ENCODE measurements around the gene PFKM. TPM values are rescaled to one million over a fixed set of nuclear protein-coding genes. Genes with fewer than 3 reads are reported as not detected.

PFKM gene
- total RNA-seq, 1 experiment from 2014 or later, result 92.4 TPM

DNA sequence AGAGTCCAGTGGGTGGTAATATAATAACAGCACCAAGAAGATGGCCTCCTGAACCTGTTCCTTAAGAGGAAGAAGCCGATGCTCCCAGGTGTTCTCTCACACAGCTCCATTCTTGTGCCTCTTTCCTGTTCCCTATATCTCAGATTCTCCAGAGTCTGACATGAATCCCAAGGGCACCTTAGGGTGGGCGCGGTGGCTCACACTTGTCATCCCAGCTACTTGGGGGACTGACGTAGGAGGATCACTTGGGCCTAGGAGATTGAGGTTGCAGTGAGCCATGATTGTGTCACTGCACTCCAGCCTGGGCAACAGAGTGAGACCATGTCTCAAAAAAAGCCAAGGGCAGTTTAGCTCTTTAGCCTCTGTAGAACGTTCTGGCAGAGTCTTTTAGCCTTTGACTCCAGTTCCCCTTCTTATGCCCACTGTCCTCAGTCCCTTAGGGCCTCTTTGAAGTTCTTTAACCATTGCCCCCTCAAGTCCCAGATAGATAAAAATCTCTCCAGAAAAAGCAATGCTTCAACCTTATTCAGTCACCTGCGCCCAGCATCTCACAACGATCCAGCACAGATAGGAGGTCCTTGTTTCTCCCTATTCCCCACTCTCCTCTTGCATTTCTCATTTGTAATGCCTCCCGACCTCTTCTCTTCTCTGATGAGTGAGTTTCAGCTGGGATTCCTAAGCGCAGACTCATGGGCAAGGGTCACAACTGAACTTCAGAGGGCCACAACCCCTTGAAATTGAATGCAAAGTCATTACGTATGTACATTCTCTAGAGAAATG lies 68.9 kb downstream of the PFKM start:
- peaks cover 94% of the 10 kb centered on the region for H3K27me3 Mint-ChIP-seq (ENCODE audit: low read depth)
- no peak overlapping the region for H2AFZ ChIP-seq (ENCODE audit: low read length)
- TF ChIP-seq, protein P1, sequence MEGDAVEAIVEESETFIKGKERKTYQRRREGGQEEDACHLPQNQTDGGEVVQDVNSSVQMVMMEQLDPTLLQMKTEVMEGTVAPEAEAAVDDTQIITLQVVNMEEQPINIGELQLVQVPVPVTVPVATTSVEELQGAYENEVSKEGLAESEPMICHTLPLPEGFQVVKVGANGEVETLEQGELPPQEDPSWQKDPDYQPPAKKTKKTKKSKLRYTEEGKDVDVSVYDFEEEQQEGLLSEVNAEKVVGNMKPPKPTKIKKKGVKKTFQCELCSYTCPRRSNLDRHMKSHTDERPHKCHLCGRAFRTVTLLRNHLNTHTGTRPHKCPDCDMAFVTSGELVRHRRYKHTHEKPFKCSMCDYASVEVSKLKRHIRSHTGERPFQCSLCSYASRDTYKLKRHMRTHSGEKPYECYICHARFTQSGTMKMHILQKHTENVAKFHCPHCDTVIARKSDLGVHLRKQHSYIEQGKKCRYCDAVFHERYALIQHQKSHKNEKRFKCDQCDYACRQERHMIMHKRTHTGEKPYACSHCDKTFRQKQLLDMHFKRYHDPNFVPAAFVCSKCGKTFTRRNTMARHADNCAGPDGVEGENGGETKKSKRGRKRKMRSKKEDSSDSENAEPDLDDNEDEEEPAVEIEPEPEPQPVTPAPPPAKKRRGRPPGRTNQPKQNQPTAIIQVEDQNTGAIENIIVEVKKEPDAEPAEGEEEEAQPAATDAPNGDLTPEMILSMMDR (conservative IDR thresholded peaks at IDR 0.05), result no peak
- no peaks in the 10 kb centered on the region; a peak in 1 of 5 replicates for H3K9me3 Mint-ChIP-seq
- H2BK12ac ChIP-seq (ENCODE audit: insufficient read length, low read depth, low read length), result no peak overlapping the region
- no peak overlapping the region for H4K5ac ChIP-seq (ENCODE audit: insufficient read length, low read depth, low read length)
- no peak overlapping the region for H3K23ac ChIP-seq (ENCODE audit: insufficient read length, low read depth, low read length)
- WGBS (ENCODE audit: extremely low coverage, insufficient read length, low lambda C conversion rate), result no CpG with 5 or more reads among the region's 10 CpGs
- H2BK20ac ChIP-seq (ENCODE audit: low read depth, low read length, poor library complexity, severe bottlenecking), result no peak overlapping the region
- H2BK120ac ChIP-seq (ENCODE audit: low read depth, low read length, poor library complexity, severe bottlenecking), result no peak overlapping the region
- peaks cover 20 to 24% of the 10 kb centered on the region in 2 experiments for H3K4me1 Mint-ChIP-seq
- H3K79me2 ChIP-seq (ENCODE audit: insufficient read depth, low read length), result no peaks in the 10 kb centered on the region
- peaks cover 14% of the 10 kb centered on the region for H3K23me2 ChIP-seq (ENCODE audit: insufficient read length, low read depth, low read length, poor library complexity, severe bottlenecking)
- no peak overlapping the region for H3K4me2 ChIP-seq (ENCODE audit: insufficient read depth, insufficient read length, low read length)
- no peak overlapping the region for H3K4ac ChIP-seq (ENCODE audit: low read depth, low read length)
- no peaks in the 10 kb centered on the region for H3K4me1 ChIP-seq (ENCODE audit: insufficient read depth, low read length)
- H3T11ph ChIP-seq (ENCODE audit: low read length), result no peak overlapping the region
- no peak overlapping the region for H4K8ac ChIP-seq (replicated peaks; ENCODE audit: insufficient read length, low read depth, low read length)
- H3K14ac ChIP-seq (ENCODE audit: insufficient read depth, low read length), result no peak overlapping the region
- H2AK5ac ChIP-seq (ENCODE audit: insufficient read length, low read length), result no peak overlapping the region
- H2BK5ac ChIP-seq (ENCODE audit: insufficient read length, low read length), result no peak overlapping the region
- H3K27ac Mint-ChIP-seq, result no peak overlapping the region
- no peak overlapping the region for H3K27ac ChIP-seq (ENCODE audit: insufficient read length, low read depth, low read length)
- H2BK15ac ChIP-seq (ENCODE audit: low read depth, low read length), result no peak overlapping the region
- no peaks in the 10 kb centered on the region for H3K79me1 ChIP-seq (ENCODE audit: insufficient read depth, low read depth, low read length, poor library complexity, severe bottlenecking)
- H3K27me3 ChIP-seq (ENCODE audit: insufficient read depth, low read length), result peaks cover 15% of the 10 kb centered on the region; the same call in 1 of the 2 replicates
- H3K56ac ChIP-seq (ENCODE audit: insufficient read length, low read depth, low read length), result no peak overlapping the region
- H4K91ac ChIP-seq (ENCODE audit: insufficient read length, low read depth, low read length), result no peak overlapping the region
- no peaks in the 10 kb centered on the region for H4K20me1 ChIP-seq (ENCODE audit: control insufficient read depth, insufficient read depth, insufficient read length)
- no peaks in the 10 kb centered on the region for H3K9me3 ChIP-seq (ENCODE audit: control insufficient read depth, low read depth, low read length)
- H3K18ac ChIP-seq (ENCODE audit: insufficient read length, low read depth, low read length), result no peak overlapping the region
- no peak overlapping the region for H3K9ac ChIP-seq (ENCODE audit: extremely low read depth, insufficient read length, low read length)
- no peaks in the 10 kb centered on the region for H3K36me3 Mint-ChIP-seq (ENCODE audit: insufficient read depth in 1 of 3, low read depth in 3 of 3)
- H3K4me3 Mint-ChIP-seq, result no peak overlapping the region
- DNase-seq, result no peak
